M059J (cell line): Measurements from ENCODE around the gene HTR3A. TPM values are rescaled to one million over a fixed set of nuclear protein-coding genes. Genes with fewer than 3 reads are reported as not detected.
A peak's percentile ranks its signal among the peaks of the same experiment; 100 is the strongest.

Experiments
- DNase-seq: peaks from one replicate; pipeline ENCODE4 v3.0.0-alpha.2; 2012; ENCODE audit warnings: low read depth
- total RNA-seq: library from RNA; depleted of rRNA; stranded (reverse); fragments of >200 nt; shearing (Covaris generic); gene quantifications from 2 replicates; pipeline ENCODE4 v1.2.3, GENCODE V29; 2014

Gene HTR3A
- total RNA-seq, 1 experiment from 2014 or later, result not detected

GRCh38 chr11:113979431-113979830 is 4.5 kb downstream of the HTR3A start:
- no peak for DNase-seq

- no peak for DNase-seq
Measured at GRCh38 chr11:113980785-113981184, 5.9 kb downstream of the HTR3A start.

- no peak for DNase-seq
Measured at GRCh38 chr11:113982306-113982705, 7.4 kb downstream of the HTR3A start.

GRCh38 chr11:113984781-113985180 is 9.9 kb downstream of the HTR3A start:
- DNase-seq, result no peak

- DNase-seq, result no peak
Measured at GRCh38 chr11:113985906-113986305, 11.0 kb downstream of the HTR3A start.

GRCh38 chr11:113986351-113987140 is 11.6 kb downstream of the HTR3A start:
- DNase-seq, result no peak

- DNase-seq, result no peak
Measured at GRCh38 chr11:113989381-113989780, 14.5 kb downstream of the HTR3A start.

- no peak for DNase-seq
Measured at GRCh38 chr11:113989916-113990315, 15.0 kb downstream of the HTR3A start.

GRCh38 chr11:113991170-113991569 is 16.3 kb downstream of the HTR3A start:
- peak; percentile 25 for DNase-seq

GRCh38 chr11:113991718-113992458 is 17.0 kb downstream of the HTR3A start:
- DNase-seq, result peak; percentile 22

GRCh38 chr11:113992459-113993110 is 17.7 kb downstream of the HTR3A start:
- no peak for DNase-seq

- DNase-seq, result no peak
Measured at GRCh38 chr11:113994077-113994954, 19.4 kb downstream of the HTR3A start.

GRCh38 chr11:113997473-113997872 is 22.6 kb downstream of the HTR3A start:
- DNase-seq, result no peak

- DNase-seq, result no peak
Measured at GRCh38 chr11:113998574-113998973, 23.7 kb downstream of the HTR3A start.

- DNase-seq, result no peak
Measured at GRCh38 chr11:114000526-114000925, 25.6 kb downstream of the HTR3A start.

GRCh38 chr11:114001416-114001815 is 26.5 kb downstream of the HTR3A start:
- DNase-seq, result no peak

GRCh38 chr11:114008331-114008730 is 33.4 kb downstream of the HTR3A start:
- DNase-seq, result no peak

GRCh38 chr11:114010931-114011330 is 36.0 kb downstream of the HTR3A start:
- DNase-seq, result no peak

- no peak for DNase-seq
Measured at GRCh38 chr11:114011443-114011842, 36.5 kb downstream of the HTR3A start.

- no peak for DNase-seq
Measured at GRCh38 chr11:114015117-114015516, 40.2 kb downstream of the HTR3A start.

- DNase-seq, result no peak
Measured at GRCh38 chr11:114016986-114017385, 42.1 kb downstream of the HTR3A start.

- DNase-seq, result peak; percentile 59
Measured at GRCh38 chr11:114017723-114018122, 42.8 kb downstream of the HTR3A start.
